ENCODE data around the gene PLA2G4D.

Gene PLA2G4D

DNA sequence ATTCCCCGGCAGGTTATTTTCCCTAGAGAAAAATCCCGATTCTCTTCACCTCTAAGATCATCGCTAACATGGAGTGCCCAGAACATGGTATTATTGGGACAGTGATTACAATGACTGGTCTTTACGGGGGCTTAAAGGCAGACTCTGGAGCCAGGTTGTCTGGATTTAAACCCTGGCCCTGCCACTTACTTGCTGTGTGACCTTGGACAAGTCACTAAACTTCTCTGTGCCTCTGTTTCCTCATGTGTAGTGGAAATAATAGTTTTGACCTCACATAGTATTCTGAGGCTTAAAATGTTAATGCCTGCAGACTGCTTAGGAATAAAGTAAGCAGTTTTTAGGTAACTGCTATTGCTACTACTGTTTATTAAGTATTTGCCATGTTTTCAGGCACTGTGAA is 4.4 kb downstream of the PLA2G4D start:
- DNase-seq (ENCODE audit: low read depth), result no peak

DNA sequence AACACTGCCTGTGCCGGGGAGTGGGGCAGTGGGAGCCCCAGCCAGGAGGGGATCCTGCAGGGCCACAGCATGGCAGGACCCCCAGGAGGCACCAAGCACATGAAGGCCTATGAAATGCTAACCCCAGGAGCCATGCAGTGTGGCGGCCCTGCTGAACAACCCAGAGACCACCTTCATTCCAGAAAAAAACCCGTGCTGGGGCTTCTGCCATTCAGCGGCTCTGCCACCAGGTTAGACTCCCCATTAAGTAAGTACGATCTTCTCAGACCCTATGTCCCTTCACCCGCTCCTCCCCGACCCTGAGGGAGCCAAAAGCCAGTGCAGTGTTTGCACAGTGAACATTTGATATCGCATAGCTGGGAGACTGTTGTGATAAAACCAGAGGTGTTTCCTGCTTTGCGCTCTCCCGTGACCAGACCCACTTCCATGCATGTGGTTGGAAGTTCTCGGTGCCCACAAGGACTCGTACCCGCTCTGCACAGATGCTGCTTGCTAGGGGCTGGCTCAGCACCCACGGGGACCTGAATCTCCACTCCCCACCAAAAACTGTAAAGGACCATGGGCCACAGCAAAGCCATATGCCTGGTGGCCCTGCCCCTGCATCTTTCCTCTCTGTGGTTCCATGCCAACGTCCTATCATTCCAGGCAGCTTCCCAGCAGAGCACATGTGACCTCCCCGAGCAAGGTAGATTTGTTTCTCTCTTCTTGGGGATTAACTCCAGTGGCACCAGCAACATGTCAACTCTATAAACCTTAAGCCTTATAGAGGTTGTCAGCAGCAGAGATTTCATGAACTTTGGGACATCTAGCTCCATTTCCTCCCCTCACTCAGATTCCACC is 5.3 kb downstream of the PLA2G4D start:
- no peak for DNase-seq (ENCODE audit: low read depth)

GRCh38 chr15:42087926-42088800 is 6.2 kb downstream of the PLA2G4D start:
- DNase-seq (ENCODE audit: low read depth), result no peak

- no peak for DNase-seq (ENCODE audit: low read depth)
Observed at GRCh38 chr15:42087460-42087859, 6.9 kb downstream of the PLA2G4D start.

- no peak for DNase-seq (ENCODE audit: low read depth)
Observed at GRCh38 chr15:42085721-42086120, 8.6 kb downstream of the PLA2G4D start.

GRCh38 chr15:42085236-42085605 is 9.1 kb downstream of the PLA2G4D start:
- DNase-seq (ENCODE audit: low read depth), result no peak

GRCh38 chr15:42084465-42085235 is 9.7 kb downstream of the PLA2G4D start:
- no peak for DNase-seq (ENCODE audit: low read depth)

GRCh38 chr15:42083916-42084315 is 10.4 kb downstream of the PLA2G4D start:
- DNase-seq (ENCODE audit: low read depth), result no peak

DNA sequence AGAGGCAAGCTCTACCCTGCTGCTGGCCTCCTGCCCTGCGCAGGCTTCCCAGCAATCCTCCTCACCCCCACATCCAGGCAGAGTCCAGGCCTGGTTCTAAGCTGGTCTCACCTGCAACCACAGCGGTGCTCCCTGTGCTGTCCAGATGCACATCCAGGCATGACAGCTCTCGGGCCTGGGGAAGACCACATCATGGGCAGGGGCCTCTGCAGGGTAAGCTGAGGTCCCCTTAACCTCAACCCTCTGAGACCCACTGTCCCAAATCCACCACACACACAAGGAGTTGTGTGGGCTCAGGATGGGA is 10.8 kb downstream of the PLA2G4D start:
- no peak for DNase-seq (ENCODE audit: low read depth)

DNA sequence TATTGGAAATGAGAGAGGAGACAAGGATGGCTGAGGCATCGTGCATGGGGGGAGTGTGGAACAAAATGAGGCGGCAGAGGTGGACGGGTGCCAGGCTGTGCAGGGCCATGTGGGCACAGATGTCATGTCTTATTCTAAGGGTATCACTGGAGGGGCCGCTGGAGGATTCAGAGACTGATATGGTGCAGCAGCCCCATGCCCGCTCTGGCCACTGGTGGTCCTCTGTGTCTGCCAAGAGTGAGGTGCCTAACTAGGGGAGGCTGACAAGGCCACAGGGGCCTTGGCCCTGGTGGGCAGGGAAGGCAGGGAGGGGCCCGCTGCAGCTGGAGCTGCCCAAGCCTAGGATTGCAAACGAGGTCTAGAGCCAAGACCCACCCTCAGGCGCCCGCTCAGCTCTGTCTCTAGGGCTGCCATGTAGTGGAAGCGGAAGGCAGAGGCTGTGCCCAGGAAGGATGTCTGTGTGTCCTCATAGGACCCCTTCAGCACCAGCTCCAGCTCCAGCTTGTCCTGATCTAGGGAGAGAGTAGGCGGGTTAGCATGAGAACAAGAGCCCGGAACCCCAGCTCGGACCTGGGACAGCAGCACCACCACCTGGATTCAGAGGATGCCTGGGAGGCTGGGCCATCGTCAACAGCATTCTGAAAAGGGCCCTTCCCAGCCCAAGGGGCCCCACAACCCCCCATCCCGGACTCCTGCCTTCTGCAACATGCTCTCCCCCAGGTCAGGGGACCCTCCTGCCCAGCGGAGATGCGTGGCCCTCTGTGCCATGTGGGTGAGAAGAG is 11.3 kb downstream of the PLA2G4D start:
- no peak for DNase-seq (ENCODE audit: low read depth)

DNA sequence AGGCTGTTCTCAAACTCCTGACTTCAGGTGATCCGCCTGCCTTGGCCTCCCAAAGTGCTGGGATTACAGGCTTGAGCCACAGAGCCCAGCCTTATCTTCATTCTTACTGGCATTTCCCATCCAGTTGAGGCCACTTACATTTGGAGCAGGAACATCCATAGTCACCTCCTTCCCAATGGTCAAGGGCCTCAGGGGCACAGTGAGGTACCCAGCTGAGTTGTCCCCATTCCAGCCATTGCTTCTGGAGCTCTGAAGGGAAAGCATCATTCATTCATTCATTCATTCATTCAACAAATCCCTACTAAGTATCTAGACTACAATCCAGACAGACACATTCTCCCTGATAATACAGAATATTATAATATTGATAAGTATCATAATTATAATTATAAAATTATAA is 12.2 kb downstream of the PLA2G4D start:
- no peak for DNase-seq (ENCODE audit: low read depth)

- DNase-seq (ENCODE audit: low read depth), result no peak
Observed at GRCh38 chr15:42080919-42081830, 13.2 kb downstream of the PLA2G4D start.

GRCh38 chr15:42080186-42080918 is 14.0 kb downstream of the PLA2G4D start:
- no peak for DNase-seq (ENCODE audit: low read depth)

- no peak for DNase-seq (ENCODE audit: low read depth)
Observed at GRCh38 chr15:42079401-42079908, 14.9 kb downstream of the PLA2G4D start.

GRCh38 chr15:42078903-42079302 is 15.5 kb downstream of the PLA2G4D start:
- no peak for DNase-seq (ENCODE audit: low read depth)

- no peak for DNase-seq (ENCODE audit: low read depth)
Observed at GRCh38 chr15:42077689-42078088, 16.7 kb downstream of the PLA2G4D start.

DNA sequence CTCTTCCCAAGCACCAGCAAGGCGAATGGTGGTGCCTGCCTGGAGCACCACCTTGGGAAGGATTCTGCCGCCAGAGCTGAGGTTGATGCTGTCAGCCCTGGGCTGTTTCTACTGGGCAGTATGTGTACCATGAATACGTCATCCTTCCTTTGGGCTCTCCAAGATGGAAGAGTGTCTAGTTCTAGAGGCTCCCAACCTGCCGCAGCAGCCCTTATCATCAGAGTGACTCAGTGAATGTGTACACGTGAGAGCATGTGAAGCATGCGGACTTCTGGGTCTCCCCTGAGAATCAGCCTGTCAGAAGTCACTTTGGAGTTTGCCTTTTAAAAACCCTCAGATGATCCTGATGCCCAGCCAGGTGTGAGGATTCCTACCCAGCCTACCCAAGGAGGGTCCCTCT is 20.9 kb downstream of the PLA2G4D start:
- no peak for DNase-seq (ENCODE audit: low read depth)

DNA sequence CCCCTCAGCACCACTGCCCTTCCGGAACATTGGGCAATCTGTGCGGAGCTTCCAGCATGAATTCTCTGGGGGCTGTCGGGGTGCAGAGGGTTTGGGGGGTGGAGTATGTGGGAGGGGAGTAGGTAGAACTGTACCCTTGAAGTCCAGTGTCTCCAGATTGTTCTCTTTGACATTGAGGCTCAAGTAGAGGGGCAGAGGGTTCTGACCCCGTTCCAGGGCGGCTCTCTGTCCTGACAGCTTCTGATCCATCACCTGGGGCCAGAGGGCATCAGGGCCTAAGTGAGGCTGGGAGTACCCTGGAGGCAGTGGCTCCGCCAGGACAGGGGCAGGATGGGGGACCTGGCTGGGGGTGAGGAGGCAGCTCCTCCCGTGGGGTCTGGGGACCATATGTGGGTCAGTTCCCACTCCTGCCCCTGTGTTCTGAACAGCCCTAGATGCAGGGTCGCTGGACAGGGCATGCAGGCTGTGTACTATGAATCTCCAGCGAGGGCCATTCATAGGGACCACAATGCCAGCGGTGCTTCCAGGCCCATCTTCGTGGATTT is 22.1 kb downstream of the PLA2G4D start:
- DNase-seq (ENCODE audit: low read depth), result no peak

- no peak for DNase-seq (ENCODE audit: low read depth)
Observed at GRCh38 chr15:42071717-42072116, 22.6 kb downstream of the PLA2G4D start.

GRCh38 chr15:42070976-42071350 is 23.4 kb downstream of the PLA2G4D start:
- DNase-seq (ENCODE audit: low read depth), result no peak

All from stimulated activated CD8-positive, alpha-beta memory T cell treated with anti-CD3 and anti-CD28 coated beads, Interleukin-15, amount 100 ng/mL, for 1 hour (primary cell).